ENCODE results near the gene UBE3B. TPM values are rescaled to one million over a fixed set of nuclear protein-coding genes. Genes with fewer than 3 reads are reported as not detected.

The UBE3B gene
- total RNA-seq, 1 experiment from 2014 or later, result 18.8 TPM

DNA sequence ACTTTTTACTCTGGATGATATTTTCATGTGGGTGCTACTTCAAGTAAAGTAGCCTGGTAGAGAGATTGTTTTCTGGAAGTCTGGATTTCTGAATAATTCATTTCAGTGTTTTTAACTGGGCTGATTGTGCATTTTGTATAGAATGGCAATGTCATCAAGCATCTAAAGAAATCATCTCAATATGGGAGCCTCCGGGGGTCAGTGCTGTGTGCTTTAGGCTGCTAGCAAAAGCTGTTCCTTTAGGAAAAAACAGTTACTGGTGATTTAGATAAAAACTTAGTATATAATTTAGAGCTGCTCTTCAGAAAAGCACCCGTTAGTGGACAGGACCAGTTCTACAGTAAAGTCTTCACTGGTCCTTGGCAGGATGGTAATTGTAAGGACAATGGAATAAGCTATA, 5.1 kb downstream of the UBE3B start:
- H3K4me3 ChIP-seq, result no peak overlapping the region
- DNase-seq, result no peak
- no peaks in the 10 kb centered on the region for H3K9me3 ChIP-seq
- H3K36me3 ChIP-seq, result peaks cover 31% of the 10 kb centered on the region
- no peaks in the 10 kb centered on the region for H3K27me3 ChIP-seq

DNA sequence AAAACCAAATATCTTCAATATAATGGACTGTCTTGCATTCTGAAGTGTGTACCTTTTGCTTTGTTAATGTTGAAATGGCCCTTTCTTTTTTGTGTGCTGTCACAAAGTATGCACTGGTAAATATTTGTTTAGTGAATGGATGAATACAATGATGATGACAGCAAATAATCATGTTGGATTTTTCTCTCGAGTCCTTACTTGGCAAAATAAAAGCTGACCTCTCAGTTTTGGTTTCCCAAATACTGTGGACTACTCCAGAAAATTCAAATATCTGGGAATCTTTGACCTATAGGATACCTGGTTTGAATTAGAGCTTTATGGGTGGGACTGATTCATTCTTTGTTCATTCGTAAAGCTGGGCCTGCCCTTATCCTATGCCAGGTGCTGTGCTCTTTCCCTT, 5.5 kb downstream of the UBE3B start:
- peaks cover 35% of the 10 kb centered on the region for H3K36me3 ChIP-seq
- no peak for DNase-seq
- no peaks in the 10 kb centered on the region for H3K27me3 ChIP-seq
- H3K9me3 ChIP-seq, result no peaks in the 10 kb centered on the region
- no peak overlapping the region for H3K4me3 ChIP-seq

DNA sequence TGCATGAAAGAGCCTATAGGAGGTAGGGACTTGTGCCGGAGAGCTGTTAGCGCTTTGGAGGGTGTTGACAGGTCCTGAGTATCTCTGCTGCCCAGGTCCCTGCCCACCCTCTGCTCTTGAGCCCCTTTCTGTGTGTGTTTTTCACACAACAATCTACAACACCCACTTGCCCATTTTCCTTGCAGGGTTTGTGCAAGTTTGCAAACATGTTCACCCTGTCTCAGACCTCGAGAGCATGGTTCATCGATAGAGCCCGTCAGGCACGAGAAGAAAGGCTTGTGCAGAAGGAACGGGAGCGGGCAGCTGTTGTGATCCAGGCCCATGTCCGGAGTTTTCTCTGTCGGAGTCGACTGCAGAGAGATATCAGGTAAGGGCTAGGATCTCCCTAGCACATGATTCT, 5.9 kb downstream of the UBE3B start:
- no peaks in the 10 kb centered on the region for H3K27me3 ChIP-seq
- no peaks in the 10 kb centered on the region for H3K9me3 ChIP-seq
- H3K4me3 ChIP-seq, result no peak overlapping the region
- no peak for DNase-seq
- peaks cover 40% of the 10 kb centered on the region for H3K36me3 ChIP-seq

DNA sequence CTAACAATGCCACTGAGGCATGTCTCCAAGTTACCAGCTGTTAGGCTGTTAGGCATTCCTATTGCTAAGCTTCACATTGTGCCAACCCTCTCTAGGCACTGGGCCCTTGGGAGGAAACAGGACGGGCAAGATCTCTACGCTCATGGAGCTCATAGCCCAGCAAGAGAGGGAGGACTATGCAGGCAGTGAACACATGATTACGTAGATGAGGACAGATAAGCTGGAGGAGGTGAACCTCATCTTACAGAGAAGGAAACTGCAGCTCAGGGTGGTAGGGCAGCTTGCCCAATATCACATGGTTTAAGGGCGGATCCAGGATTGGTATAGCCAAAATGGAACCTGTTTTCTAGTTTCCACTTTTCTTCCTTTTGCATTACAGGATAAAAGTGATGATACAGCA, 7.8 kb downstream of the UBE3B start:
- Histone ChIP-seq H3K36me3 (peaks cover 52% of the 10 kb centered on the region), H3K9me3 (no peaks in the 10 kb centered on the region; the same call in 1 of the 2 replicates), H3K4me3 (no peak overlapping the region), H3K27me3 (no peaks in the 10 kb centered on the region)
- DNase-seq, result no peak

DNA sequence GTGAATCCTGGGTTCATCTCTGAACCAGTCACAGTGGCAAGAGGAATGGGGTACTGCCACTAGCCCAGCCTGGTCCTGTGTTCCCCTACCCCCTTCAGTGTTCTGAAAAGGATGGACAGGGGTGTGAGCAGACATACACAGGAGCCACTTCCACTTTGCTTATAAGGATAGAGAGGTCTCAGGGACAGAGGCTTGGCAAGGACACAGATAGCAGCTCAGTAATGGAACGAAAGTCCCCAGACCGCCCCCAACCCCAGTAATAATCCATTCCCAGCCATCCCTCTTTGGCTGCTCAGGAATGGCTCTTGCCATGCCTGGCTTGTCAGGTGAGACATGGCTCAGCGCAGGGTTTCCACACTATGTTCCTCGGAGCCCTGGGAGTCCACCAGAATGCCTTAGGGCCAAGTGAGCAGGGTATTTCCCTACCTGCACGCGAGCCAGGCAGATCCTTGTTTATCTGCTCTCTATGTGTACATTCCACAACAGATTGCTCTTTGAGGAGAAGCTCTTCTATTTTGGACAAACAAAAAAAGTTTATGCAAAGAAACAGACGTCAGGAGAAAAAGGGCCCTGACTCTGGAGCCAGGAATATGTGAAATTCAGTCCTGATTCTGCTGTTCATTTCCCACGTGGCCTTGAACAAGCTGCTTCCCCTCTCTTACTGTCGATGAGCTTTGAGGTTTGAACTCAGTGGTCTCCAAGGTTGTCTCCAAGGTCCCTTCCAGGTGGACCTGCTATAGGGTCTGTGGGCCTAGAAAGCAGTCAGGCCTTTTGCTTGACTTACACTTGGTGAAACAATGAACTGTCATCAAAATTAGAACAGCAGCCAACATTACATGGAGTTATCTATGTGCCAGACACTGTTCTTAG, 10.0 kb downstream of the UBE3B start:
- H3K4me3 ChIP-seq, result no peak overlapping the region
- no peaks in the 10 kb centered on the region for H3K27me3 ChIP-seq
- no peak for DNase-seq
- no peaks in the 10 kb centered on the region; the same call in 1 of the 2 replicates for H3K9me3 ChIP-seq
- peaks cover 68% of the 10 kb centered on the region for H3K36me3 ChIP-seq

DNA sequence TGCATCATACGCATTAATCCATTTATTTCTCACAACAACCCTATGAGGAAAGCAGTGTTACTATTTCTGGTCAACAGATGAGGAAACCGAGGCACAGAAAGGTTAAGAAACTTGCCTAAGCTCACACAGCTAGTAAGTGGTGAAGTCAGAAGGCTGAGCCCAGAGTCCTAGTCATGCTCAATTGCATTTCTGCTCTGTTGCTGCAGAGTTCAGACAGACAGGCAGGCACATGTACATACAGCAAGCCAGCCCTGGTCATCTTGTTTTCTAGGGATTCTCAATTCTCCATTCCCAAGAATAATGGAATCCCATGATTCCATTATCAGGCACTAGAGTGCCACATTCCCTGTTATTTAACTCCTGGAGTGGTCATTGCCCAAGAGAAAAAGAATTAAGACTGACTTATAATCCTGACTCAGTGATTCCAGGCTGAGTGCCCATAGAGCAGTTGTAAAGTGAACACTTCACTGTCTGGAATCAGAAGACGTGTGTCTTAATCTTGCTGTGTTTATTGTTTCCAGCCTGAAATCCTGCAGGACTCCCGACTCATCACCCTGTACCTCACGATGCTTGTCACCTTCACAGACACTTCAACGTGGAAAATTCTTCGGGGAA, 10.7 kb downstream of the UBE3B start:
- Histone ChIP-seq H3K36me3 (peaks cover 68% of the 10 kb centered on the region), H3K27me3 (no peaks in the 10 kb centered on the region), H3K9me3 (no peaks in the 10 kb centered on the region; the same call in 1 of the 2 replicates), H3K4me3 (no peak overlapping the region)
- no peak for DNase-seq

DNA sequence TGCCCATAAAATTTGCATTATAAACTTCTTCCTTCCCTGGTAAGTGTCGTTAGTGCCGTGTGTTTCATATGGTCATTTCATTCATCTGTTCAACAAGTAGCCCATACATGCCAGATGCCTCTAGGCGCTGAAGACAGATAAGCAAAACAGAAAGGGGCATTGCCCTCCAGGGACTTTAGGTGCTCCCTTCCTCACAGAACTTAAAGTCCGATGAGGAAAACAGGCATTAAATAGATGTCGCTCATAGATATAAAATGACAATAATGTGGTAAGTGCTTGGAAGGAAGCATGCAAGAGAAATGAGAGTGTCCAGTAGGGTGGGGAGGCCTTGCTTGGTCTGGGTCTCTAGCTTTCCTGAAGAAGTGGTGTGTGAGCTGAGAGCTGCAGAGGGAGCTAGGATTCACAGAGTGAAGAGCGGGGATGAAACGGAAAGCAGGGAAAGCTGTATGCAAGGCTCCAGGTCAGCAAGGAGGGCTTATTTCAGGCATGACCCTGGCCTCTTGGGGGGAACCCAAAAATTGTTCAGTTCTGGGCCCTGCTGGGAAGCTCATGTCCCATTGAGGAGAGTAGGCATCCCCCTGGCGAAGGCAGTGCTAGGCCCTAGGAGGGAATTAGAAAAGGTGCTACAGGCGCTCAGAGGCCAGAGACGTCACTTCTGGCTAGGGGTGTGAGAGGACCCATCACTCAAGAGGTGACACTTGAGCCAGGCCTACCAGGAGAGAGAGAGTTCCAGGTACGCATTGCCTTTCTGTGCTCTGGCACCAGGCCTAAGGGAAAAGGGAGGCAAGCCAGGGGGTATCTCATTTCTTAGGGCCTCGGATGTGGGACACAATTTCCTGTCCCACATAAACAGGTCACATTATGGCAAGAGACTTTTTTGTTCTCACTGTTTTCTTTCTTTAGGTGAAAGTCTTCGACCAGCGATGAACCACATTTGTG, 11.9 kb downstream of the UBE3B start:
- Histone ChIP-seq H3K27me3 (no peaks in the 10 kb centered on the region), H3K36me3 (peaks cover 65% of the 10 kb centered on the region), H3K9me3 (no peaks in the 10 kb centered on the region; the same call in 1 of the 2 replicates), H3K4me3 (no peak overlapping the region)
- DNase-seq, result no peak

DNA sequence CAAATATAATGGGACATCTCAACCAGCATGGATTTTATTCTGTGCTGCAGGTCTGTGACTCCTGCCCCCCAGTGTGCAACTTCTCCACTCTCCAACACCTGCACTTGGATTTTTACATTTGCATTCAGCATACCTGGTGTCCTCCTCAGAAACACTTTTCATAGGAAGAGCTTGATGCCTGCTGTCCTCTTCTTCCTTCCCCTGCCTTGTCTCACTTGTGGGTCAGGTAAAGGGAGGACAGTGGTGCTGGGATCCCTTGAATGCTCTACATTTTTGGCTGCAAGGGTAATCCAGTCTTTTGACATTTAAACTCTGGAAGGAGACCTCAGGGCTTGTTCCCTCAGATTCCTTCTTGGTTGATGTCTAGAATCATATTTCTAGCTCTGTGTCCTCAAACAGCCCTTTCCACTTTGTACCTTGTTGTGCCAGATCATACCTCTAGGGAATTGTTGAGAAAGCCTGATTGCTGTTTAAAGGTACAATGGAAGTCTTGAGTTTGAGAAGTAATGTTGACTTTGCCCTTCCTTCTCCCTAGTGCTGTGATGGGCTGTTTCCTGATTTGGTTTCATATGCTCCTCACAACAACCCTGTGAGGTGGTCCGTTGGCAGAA, 12.6 kb downstream of the UBE3B start:
- Histone ChIP-seq H3K27me3 (no peaks in the 10 kb centered on the region), H3K4me3 (no peak overlapping the region), H3K9me3 (no peaks in the 10 kb centered on the region; the same call in 1 of the 2 replicates), H3K36me3 (peaks cover 67% of the 10 kb centered on the region)
- DNase-seq, result no peak

DNA sequence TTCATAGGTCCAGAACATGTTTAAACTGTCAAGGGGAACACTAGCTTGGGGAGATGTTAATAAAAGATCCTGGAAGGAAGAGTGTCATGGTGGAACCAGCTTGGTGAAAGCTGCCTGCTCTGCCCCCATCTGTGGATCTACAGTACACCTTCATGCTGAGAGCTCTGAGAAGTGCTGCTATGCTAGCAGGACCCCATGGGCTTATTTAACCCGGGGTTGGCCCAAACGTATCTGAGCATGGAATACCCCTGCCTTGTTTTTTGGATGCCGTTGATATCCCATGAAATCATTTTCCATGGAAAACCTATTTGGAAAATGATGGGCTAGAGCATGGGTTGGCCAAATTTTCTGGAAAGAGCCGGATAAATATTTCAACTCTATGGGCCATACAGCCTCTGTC, 14.2 kb downstream of the UBE3B start:
- Histone ChIP-seq H3K4me3 (no peak overlapping the region), H3K36me3 (peaks cover 65% of the 10 kb centered on the region), H3K27me3 (no peaks in the 10 kb centered on the region), H3K9me3 (no peaks in the 10 kb centered on the region; the same call in 1 of the 2 replicates)
- DNase-seq, result no peak

DNA sequence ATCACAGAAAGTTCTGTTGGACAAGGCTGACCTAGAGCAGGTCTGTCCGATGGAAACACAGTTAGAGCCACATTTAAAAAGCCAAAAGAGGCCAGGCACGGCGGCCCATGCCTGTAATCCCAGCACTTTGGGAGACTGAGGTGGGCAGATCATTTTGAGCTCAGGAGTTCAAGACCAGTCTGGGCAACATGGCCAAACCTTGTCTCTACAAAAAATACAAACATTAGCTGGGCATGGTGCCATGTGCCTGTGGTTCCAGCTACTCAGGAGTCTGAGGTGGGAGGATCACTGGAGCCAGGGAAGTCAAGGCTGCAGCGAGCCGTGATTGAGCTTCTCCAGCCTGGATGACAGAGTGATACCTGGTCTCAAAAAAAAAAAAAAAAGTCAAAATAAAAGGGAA, 14.9 kb downstream of the UBE3B start:
- Histone ChIP-seq H3K4me3 (no peak overlapping the region), H3K27me3 (no peaks in the 10 kb centered on the region), H3K9me3 (no peaks in the 10 kb centered on the region; the same call in 1 of the 2 replicates), H3K36me3 (peaks cover 65% of the 10 kb centered on the region)
- no peak for DNase-seq

DNA sequence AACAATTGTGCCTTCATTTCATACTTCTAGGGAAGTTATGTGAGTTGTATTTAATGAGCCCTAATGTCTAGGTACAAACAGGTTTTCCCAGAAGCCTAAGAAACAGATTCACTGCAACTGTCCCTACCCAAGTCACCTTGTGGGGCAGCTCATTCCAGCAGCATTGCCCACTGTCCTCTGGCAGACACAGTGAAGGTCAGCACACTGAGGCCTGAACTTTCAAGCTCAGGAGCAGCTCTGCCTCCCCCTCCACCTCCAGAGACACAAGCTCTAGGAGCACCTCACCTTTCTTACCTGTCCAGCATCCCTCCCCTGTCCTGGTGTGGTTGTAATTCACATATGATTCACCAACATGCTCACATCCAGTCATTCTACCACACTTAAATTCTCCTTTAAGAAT, 15.7 kb downstream of the UBE3B start:
- Histone ChIP-seq H3K36me3 (peaks cover 65% of the 10 kb centered on the region), H3K9me3 (no peaks in the 10 kb centered on the region; the same call in 1 of the 2 replicates), H3K27me3 (no peaks in the 10 kb centered on the region), H3K4me3 (no peak overlapping the region)
- no peak for DNase-seq

DNA sequence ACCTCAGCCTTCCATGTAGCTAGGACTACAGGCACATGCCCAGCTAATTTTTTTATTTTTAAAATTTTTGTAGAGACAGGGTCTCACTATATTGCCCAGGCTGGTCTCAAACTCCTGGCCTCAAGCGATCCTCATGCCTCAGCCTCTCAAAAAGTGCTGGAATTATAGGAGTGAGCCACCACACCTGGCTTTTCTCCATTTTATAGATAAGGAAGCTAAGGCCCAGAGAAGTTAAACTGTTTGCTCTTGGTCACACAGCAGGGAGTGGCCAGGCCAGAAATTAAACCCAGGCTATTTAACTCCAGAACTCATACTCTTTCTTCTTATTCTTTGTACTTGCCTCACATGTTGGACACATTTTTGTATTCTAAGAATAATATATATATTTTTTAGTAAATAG, 16.5 kb downstream of the UBE3B start:
- DNase-seq, result no peak
- Histone ChIP-seq H3K36me3 (peaks cover 58% of the 10 kb centered on the region), H3K9me3 (no peaks in the 10 kb centered on the region; the same call in 1 of the 2 replicates), H3K27me3 (no peaks in the 10 kb centered on the region), H3K4me3 (no peak overlapping the region)

DNA sequence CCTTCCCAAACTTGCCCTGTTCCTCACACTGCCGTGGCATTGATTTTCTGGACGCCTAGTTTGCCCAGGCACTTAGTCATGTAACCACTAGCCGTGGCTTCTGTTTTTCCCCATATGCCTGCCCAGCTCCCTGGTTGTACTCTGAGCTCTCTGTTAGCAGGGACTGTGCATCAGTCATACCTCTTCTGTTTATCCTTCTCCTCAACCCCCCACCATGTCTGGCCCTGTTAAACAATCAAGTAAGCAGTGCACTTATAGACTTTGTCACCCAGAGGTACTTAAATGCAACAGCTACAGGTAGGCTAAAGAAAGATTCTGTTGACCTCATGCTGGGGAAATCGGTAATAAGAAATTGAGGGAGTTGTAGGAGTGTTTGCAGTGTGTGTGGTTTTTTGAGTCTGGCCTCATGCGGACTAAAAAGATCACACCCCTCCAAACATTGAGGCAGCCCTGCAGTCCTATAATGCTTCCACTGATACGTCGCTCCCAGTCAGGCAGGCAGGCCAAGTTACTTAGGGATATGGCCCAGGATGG, 17.0 kb downstream of the UBE3B start:
- Histone ChIP-seq H3K27me3 (no peaks in the 10 kb centered on the region), H3K36me3 (peaks cover 56% of the 10 kb centered on the region), H3K9me3 (no peaks in the 10 kb centered on the region), H3K4me3 (no peak overlapping the region)
- no peak for DNase-seq

DNA sequence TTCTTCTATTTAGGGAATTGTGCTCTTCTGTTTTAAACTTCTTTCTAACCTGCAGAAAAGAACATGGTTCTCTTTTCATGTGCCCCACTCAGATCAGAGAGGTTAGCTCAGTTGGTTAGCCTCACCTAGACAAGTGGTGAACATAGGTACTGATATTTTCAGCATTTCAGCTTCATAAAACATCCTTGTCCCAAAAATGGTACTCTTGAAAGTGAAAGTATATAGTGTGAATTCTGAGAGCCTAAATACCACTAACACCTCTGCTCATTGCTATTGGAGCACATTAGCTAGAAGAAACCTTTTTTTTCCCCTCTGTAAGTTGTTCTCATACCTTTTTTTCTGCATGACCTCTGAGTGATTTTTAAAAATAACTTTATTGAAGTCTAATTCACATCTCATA, 17.6 kb downstream of the UBE3B start:
- no peak overlapping the region for H3K4me3 ChIP-seq
- H3K27me3 ChIP-seq, result no peaks in the 10 kb centered on the region
- DNase-seq, result no peak
- H3K36me3 ChIP-seq, result peaks cover 53% of the 10 kb centered on the region
- H3K9me3 ChIP-seq, result no peaks in the 10 kb centered on the region

DNA sequence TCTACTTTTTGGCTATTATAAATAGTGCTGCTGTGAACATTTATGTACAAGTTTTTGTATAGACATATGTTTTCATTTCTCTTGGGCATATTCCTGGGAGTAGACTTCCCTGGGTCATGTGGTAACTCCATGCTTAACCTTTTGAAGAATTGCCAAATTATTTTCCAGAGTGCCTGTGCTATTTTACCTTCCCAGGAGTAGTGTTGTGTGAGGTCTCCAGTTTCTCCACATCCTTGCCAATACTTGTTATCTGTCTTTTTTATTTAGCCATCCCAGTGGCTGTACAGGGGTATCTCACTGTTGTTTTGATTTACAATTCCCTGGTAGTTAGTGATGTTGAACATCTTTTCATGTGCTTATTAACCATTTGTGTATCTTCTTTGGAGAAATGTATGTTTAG, 18.9 kb downstream of the UBE3B start:
- H3K4me3 ChIP-seq, result no peak overlapping the region
- no peak for DNase-seq
- no peaks in the 10 kb centered on the region for H3K27me3 ChIP-seq
- no peaks in the 10 kb centered on the region for H3K9me3 ChIP-seq
- H3K36me3 ChIP-seq, result peaks cover 45% of the 10 kb centered on the region

DNA sequence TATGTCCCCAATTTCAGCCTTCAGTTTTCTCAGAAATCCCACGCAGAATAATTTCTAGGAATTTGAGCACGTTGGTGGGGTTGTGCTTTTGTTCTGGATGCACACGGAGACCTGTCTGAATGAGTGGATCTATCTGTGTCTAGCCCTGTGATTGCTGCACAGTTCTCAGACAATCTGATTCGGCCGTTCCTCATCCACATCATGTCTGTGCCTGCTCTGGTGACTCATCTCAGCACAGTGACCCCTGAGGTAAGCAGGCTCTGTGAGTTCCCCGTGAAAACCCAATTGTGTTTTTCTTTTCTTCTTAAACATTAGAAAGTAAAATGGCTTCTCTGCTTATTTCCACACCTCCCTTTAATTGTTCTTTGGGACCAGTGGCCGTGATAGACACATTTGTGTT, 20.2 kb downstream of the UBE3B start:
- Histone ChIP-seq H3K27me3 (no peaks in the 10 kb centered on the region), H3K4me3 (no peak overlapping the region), H3K36me3 (peaks cover 42% of the 10 kb centered on the region), H3K9me3 (no peaks in the 10 kb centered on the region)
- DNase-seq, result no peak
